Heart left ventricle (tissue), 16 donors: Measurements from ENCODE around the gene TSACC. TPM values are rescaled to one million over a fixed set of nuclear protein-coding genes. Genes with fewer than 3 reads are reported as not detected.

Source experiments
- ATAC-seq, 4 donors: fragments of 200-7000 bp; cut with Tn5 transposase; one replicate each; pipeline ENCODE4 v1.9.1; 2020 to 2022; ENCODE audit warnings: moderate library complexity in 4 of 4, mild to moderate bottlenecking in 3 of 4, moderate number of reproducible peaks in 1 of 4
- DNase-seq, 5 donors: peaks; one replicate each; pipeline ENCODE4 v3.0.0-alpha.2; 2020
- H3K27ac ChIP-seq, 12 donors: fragments of 200-600 bp; sonication (generic) in 4 of 12; one replicate each; pipeline versions ENCODE4 v1.5.0 to v1.8.0; 2016 to 2022; ENCODE audit warnings: mild to moderate bottlenecking in 2 of 12
- H3K27me3 ChIP-seq, 9 donors: fragments of 200-600 bp; sonication (generic) in 2 of 9; one replicate each; pipeline versions ENCODE4 v1.5.1 to v1.8.0; 2016 to 2022; ENCODE audit warnings: mild to moderate bottlenecking in 3 of 9
- H3K36me3 ChIP-seq, 9 donors: fragments of 200-600 bp; sonication (generic) in 2 of 9; one replicate each; pipeline versions ENCODE4 v1.5.0 to v1.8.0; 2018 to 2022; ENCODE audit warnings: mild to moderate bottlenecking in 2 of 9
- H3K4me1 ChIP-seq, 12 donors: fragments of 200-600 bp; sonication (generic) in 4 of 12; one replicate each; pipeline versions ENCODE4 v1.5.0 to v1.8.0; 2016 to 2022; ENCODE audit warnings: mild to moderate bottlenecking in 3 of 12
- H3K4me3 ChIP-seq, 12 donors: fragments of 200-600 bp; sonication (generic) in 4 of 12; one replicate each; pipeline versions ENCODE4 v1.5.0 to v1.8.0; 2017 to 2022; ENCODE audit warnings: mild to moderate bottlenecking in 9 of 12, moderate library complexity in 4 of 12
- H3K9me3 ChIP-seq, 12 donors: fragments of 200-600 bp; sonication (generic) in 4 of 12; one replicate each; pipeline versions ENCODE4 v1.5.0 to v1.8.0; 2016 to 2022; ENCODE audit warnings: mild to moderate bottlenecking in 1 of 12
- POLR2A ChIP-seq, 2 donors: fragments of 450-650 bp; IDR thresholded peaks; one replicate each; pipeline ENCODE4 v1.6.1; 2017; ENCODE audit warnings: antibody characterized with exemption in 2 of 2, mild to moderate bottlenecking in 2 of 2, moderate library complexity in 2 of 2
- WGBS, 4 donors: extraction: QIAGEN DNeasy Blood & Tissue Kit in 2 of 4; methylation state at CpG; one replicate each; pipeline versions ENCODE4 v1.1.5 to v1.1.7; 2013 to 2018; 5-methylcytosine and 5-hydroxymethylcytosine counted together
- intact Hi-C, 10 donors: fragments of 100-400 bp; cut with DNase I; formaldehyde crosslinking; loops; one replicate each; pipeline versions ENCODE4 v1.11.1 to v1.14.2; 2022
- polyA plus RNA-seq, 2 donors: library from polyadenylated mRNA; stranded (reverse); fragments of 200-250 nt; gene quantifications; one replicate each; pipeline ENCODE4 v1.2.3, GENCODE V29; 2013
- total RNA-seq, 9 donors: library from RNA; depleted of rRNA in 2 of 9; stranded (reverse); fragments of >200 nt in 2 of 9; fragmentation: NEBNext Ultra II Directional in 3 of 9; extraction: Animal tissue kit (Norgen Biotek cat#: 25700) in 3 of 9; gene quantifications; one replicate each; pipeline versions ENCODE4 v1.1.0 to v1.2.4, GENCODE V29; 2016 to 2023
- TF ChIP-seq, protein P1 (sequence below), 12 donors: fragments of 200-600 bp; sonication (generic) in 4 of 12; IDR thresholded peaks; one replicate each; pipeline versions ENCODE4 v1.5.0 to v1.8.0; 2018 to 2022; ENCODE audit warnings: antibody characterized with exemption in 12 of 12, mild to moderate bottlenecking in 5 of 12
- donor health status: ischemic (EF 13 %, LVEDD 7.1; RV severe dilation, severe dysfunction).
- donor health status: healthy with polysubstance abuse.
- donor health status: DM: no; HTN: yes; CAD: no.
- donor health status: DM: no; HTN: no; CAD: no.
- donor health status: ischemic (EF 25% LVEDD 6.9; RV normal size, moderate dysfunction).
- donor health status: ischemic (EF 25% LVEDD 5.7; RV mildly dilated, moderate dysfunction).
- donor health status: healthy.
- donor health status: DM: yes; HTN: yes; CAD: no.
- donor health status: ischemic (EF 35%, LVEDD 5.7; RV mildly dilated, moderate dysfunction).
- donor health status: nonischemic (EF 11% LVEDD 7.7; RV severe dilation, severe dysfunction).
- donor health status: DM: yes; HTN: yes; CAD: no.
- donor health status: PGD.
- donor health status: ischemic (EF 29% LVEDD 5.4; RV normal size, mild dysfunction).
- donor health status: nonischemic (EF 23%, LVEDD 6.1; RV moderate dilation, normal function).

TSACC gene
- total and polyA plus RNA-seq, 11 donors: 0.36 to 0.81 TPM; not detected in 9

DNA sequence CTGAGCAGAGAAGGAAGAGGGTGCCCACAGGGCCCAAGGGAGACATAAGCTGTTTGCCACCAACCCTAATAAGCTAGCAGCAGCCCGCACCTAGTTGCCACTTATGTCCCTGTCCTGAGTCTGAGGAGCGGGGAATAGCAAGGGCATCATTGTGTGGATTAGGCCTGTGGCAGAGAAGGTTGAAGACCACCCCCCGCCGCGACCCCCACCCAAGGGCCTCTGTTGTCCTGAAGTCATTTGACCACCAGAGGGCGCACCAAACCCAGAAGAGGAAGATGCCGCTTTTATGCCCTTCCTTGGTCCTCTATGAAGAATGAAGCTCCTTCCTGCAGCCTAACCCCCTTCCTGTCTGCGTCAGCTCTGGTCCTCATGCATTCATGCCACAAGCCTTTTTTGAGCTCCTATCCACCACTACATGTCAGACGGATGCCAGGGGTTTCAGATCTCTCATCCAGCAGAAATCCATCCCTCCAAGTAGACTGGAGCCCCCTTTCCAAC lies 47.3 kb downstream of the TSACC start:
- H3K4me1 ChIP-seq: peaks cover 0 to 11% (median 2%) of the 10 kb centered on the region in 12 donors
- intact Hi-C loops: loop anchor here (1.0 to 10.0 kb wide), 10 partner anchors 59 to 269 kb away; partner anchors contain the start of genes GPATCH4 (in 5 of the 10) and HAPLN2 (in 2 of the 10)
- no peak overlapping the region for H3K4me3 ChIP-seq
- H3K27me3 ChIP-seq: peaks cover 0 to 48% (median 19%) of the 10 kb centered on the region in 9 donors
- TF ChIP-seq, protein P1, sequence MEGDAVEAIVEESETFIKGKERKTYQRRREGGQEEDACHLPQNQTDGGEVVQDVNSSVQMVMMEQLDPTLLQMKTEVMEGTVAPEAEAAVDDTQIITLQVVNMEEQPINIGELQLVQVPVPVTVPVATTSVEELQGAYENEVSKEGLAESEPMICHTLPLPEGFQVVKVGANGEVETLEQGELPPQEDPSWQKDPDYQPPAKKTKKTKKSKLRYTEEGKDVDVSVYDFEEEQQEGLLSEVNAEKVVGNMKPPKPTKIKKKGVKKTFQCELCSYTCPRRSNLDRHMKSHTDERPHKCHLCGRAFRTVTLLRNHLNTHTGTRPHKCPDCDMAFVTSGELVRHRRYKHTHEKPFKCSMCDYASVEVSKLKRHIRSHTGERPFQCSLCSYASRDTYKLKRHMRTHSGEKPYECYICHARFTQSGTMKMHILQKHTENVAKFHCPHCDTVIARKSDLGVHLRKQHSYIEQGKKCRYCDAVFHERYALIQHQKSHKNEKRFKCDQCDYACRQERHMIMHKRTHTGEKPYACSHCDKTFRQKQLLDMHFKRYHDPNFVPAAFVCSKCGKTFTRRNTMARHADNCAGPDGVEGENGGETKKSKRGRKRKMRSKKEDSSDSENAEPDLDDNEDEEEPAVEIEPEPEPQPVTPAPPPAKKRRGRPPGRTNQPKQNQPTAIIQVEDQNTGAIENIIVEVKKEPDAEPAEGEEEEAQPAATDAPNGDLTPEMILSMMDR (IDR thresholded peaks at IDR 0.05): peak; percentile 72 to 90 (median 82)
- no peak for TF ChIP-seq POLR2A (IDR thresholded peaks at IDR 0.05)
- H3K36me3 ChIP-seq: no peaks in the 10 kb centered on the region
- H3K27ac ChIP-seq: no peak overlapping the region
- H3K9me3 ChIP-seq: no peaks in the 10 kb centered on the region
- WGBS, 4 donors: 5 to 12% (median 11%) methylated on average over 4 to 9 of the region's 9 CpGs
- ATAC-seq (peak in 3 of 4 donors; percentile 23 to 60 (median 48)), DNase-seq (peak in 4 of 5 donors; percentile 40 to 47 (median 44))

DNA sequence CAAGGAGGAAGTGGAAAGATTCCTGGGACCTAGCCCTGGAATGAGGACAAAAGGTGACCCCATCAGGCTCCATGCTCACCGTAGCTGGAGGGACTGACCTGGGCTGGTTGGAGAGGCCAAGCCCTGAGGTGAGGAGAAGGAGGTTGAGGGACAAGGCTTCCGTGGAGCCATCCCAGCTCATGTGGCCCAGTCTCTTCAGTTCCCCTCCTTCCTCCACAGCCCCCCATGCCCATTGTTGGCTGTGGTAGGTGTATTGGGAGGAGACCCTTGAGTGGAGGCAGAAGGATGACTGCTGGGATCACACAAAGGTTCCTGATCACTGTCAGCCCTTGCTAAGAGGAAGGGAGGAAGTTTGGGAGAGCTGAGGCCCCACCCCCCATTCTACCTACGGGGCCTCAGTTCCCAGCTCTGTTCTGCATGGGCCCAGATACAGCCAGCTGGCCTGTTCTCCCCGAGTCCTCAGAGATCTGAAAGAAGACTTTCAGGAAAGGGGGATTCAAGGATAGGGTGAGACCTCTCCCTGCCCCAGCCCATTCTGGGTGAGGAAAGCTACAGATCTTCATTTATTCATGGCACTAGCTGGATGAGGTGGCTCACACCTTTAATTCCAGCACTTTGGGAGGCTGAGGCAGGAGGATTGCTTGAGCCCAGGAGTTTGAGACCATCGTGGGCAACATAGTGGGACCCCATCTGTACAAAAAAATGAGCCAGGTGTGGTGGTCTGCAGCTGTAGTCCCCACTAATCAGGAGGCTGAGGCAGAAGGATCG lies 48.0 kb downstream of the TSACC start:
- Histone ChIP-seq H3K27me3 (peaks cover 6 to 49% (median 23%) of the 10 kb centered on the region in 9 donors), H3K9me3 (no peaks in the 10 kb centered on the region), H3K4me3 (no peak overlapping the region), H3K27ac (no peak overlapping the region), H3K36me3 (no peaks in the 10 kb centered on the region), H3K4me1 (peaks cover 0 to 11% (median 2%) of the 10 kb centered on the region in 12 donors)
- ATAC-seq: no peak
- TF ChIP-seq POLR2A (IDR thresholded peaks at IDR 0.05): no peak
- TF ChIP-seq, protein P1 (IDR thresholded peaks at IDR 0.05): no peak
- intact Hi-C loops: loop anchor here (5.0 to 10.0 kb wide), 5 partner anchors 158 to 268 kb away; partner anchors contain the start of genes GPATCH4 (in 5 of the 10) and HAPLN2 (in 2 of the 10)
- WGBS, 4 donors: 85 to 89% (median 87%) methylated on average over 6 of the region's 6 CpGs
- peak in 1 of 5 donors; percentile 14 for DNase-seq

DNA sequence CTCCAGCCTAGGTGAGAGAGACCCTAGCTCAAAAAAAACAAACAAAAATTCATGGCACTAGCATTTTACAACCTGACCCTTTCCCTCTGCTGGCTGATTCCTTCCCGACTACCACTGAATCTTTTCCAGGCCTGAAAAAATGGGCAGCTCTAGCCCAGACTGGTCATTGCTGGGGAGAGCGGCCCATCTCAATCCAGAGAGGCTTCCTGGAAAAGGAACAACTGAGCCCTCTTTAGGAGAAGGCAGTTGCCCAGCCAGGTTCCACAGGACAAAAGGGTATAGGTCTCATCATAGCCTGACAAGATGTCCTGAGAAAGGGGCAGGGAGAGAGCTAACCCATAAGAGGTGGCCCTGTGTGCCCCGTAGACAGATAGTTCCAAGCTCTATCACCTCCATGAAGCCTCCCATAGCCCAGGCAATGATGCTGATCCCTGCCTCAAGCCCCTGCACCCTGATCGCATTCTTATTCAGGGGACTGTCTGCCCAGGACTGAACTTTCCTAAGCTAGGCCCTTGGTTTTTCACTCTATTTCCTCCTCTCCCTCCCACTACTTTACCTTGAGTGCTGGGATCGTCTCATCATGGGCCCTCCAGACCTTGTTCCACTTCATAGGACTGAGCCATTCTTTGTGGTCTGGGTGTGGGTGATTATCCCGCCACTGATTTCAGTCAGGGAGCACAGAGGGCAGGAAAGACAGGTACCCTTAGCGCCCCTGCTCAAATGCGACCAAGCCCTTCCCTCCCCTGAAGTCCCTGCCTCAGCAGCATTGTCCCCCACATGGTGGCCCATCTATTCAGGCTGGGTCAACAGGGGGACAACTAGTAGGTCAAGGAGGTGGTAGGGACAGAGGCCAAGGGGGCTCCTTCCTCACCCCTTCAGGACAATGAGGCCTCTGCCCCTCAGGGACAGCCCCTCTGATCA lies 48.9 kb downstream of the TSACC start:
- intact Hi-C loops: loop anchor here (1.0 to 10.0 kb wide), 6 partner anchors 56 to 268 kb away; partner anchors contain the start of genes GPATCH4 (in 5 of the 10) and HAPLN2 (in 2 of the 10)
- no peaks in the 10 kb centered on the region for H3K36me3 ChIP-seq
- peaks cover 6 to 55% (median 29%) of the 10 kb centered on the region in 9 donors for H3K27me3 ChIP-seq
- 95 to 99% (median 96%) methylated on average over 8 of the region's 8 CpGs for WGBS, 4 donors
- TF ChIP-seq, protein P1 (IDR thresholded peaks at IDR 0.05): no peak
- TF ChIP-seq POLR2A (IDR thresholded peaks at IDR 0.05): no peak
- no peaks in the 10 kb centered on the region for H3K9me3 ChIP-seq
- ATAC-seq: no peak
- H3K27ac ChIP-seq: no peak overlapping the region
- peak in 1 of 5 donors; percentile 3 for DNase-seq
- peaks cover 0 to 11% (median 2%) of the 10 kb centered on the region in 12 donors for H3K4me1 ChIP-seq
- no peak overlapping the region for H3K4me3 ChIP-seq
